Endodermal cell (in vitro differentiated cells): Measurements from ENCODE around the gene SMIM7. TPM values are rescaled to one million over a fixed set of nuclear protein-coding genes. Genes with fewer than 3 reads are reported as not detected.

Source experiments
- DNase-seq: peaks from one replicate; pipeline ENCODE4 v3.0.0-alpha.2; 2017
- H3K27ac ChIP-seq: 2 replicates; pipeline ENCODE4 v1.5.1; 2013; ENCODE audit warnings: mild to moderate bottlenecking, low read depth, low read length, moderate library complexity
- H3K27me3 ChIP-seq: 2 replicates; pipeline ENCODE4 v1.6.1; 2013; ENCODE audit warnings: mild to moderate bottlenecking, low read length, moderate library complexity; ENCODE audit not compliant: insufficient read depth, control insufficient read depth, poor library complexity, severe bottlenecking
- H3K36me3 ChIP-seq: 2 replicates; pipeline ENCODE4 v1.7.0; 2013; ENCODE audit warnings: mild to moderate bottlenecking, low read length, moderate library complexity; ENCODE audit not compliant: control insufficient read depth, insufficient read depth
- H3K4me1 ChIP-seq: one replicate; pipeline ENCODE4 v1.7.0; 2013; ENCODE audit warnings: low read length; ENCODE audit not compliant: control insufficient read depth, insufficient read depth
- H3K4me3 ChIP-seq: 2 replicates; pipeline ENCODE4 v1.5.1; 2013; ENCODE audit warnings: mild to moderate bottlenecking, low read length, moderate library complexity
- H3K9ac ChIP-seq: 2 replicates; pipeline ENCODE4 v1.6.1; 2013; ENCODE audit warnings: mild to moderate bottlenecking, low read length, moderate library complexity; ENCODE audit not compliant: poor library complexity, severe bottlenecking; ENCODE audit errors: extremely low read depth
- H3K9me3 ChIP-seq: 2 replicates; pipeline ENCODE4 v1.6.1; 2013; ENCODE audit warnings: mild to moderate bottlenecking, low read length, moderate library complexity; ENCODE audit not compliant: control insufficient read depth
- H3K27ac Mint-ChIP-seq: 2 replicates; pipeline ENCODE4 v1.8.0; 2020; ENCODE audit warnings: mixed read lengths
- H3K27me3 Mint-ChIP-seq: 2 replicates; pipeline ENCODE4 v1.8.0; 2021; ENCODE audit warnings: mild to moderate bottlenecking, mixed read lengths; ENCODE audit not compliant: insufficient read depth
- H3K36me3 Mint-ChIP-seq: 2 replicates; pipeline ENCODE4 v1.8.0; 2020; ENCODE audit warnings: low read depth, mixed read lengths
- H3K4me1 Mint-ChIP-seq: 2 replicates; pipeline ENCODE4 v1.8.0; 2020; ENCODE audit warnings: mixed read lengths
- H3K4me3 Mint-ChIP-seq: 2 replicates; pipeline ENCODE4 v1.8.0; 2020; ENCODE audit warnings: mild to moderate bottlenecking, moderate library complexity, mixed read lengths
- H3K9me3 Mint-ChIP-seq: 2 replicates; pipeline ENCODE4 v1.8.0; 2020; ENCODE audit warnings: mild to moderate bottlenecking, mixed read lengths
- WGBS, 2 experiments: methylation state at CpG; one replicate each; pipeline versions ENCODE4 v1.1.5 to v1.1.7; 2013; ENCODE audit warnings: missing lambda C conversion rate in 2 of 2, mixed read lengths in 1 of 2; ENCODE audit not compliant: insufficient coverage in 1 of 2, insufficient read length in 1 of 2; 5-methylcytosine and 5-hydroxymethylcytosine counted together
- total RNA-seq, 2 donors: library from RNA; stranded (reverse); fragmentation: NEBNext Ultra II Directional in 1 of 2; extraction: Animal tissue kit (Norgen Biotek cat#: 25700) in 1 of 2; gene quantifications; 2 replicates in 1 of 2; 3 replicates in 1 of 2; pipeline ENCODE4 v1.2.1, GENCODE V29; 2021
- TF ChIP-seq, protein P1 (sequence below): fragments of 200-600 bp; sonication (generic); conservative IDR thresholded peaks from 2 replicates; pipeline ENCODE4 v1.5.0; 2021; ENCODE audit warnings: antibody characterized with exemption, mild to moderate bottlenecking

SMIM7 gene
- total RNA-seq, 2 donors from 2014 or later = 57.6 to 91.4 TPM

DNA sequence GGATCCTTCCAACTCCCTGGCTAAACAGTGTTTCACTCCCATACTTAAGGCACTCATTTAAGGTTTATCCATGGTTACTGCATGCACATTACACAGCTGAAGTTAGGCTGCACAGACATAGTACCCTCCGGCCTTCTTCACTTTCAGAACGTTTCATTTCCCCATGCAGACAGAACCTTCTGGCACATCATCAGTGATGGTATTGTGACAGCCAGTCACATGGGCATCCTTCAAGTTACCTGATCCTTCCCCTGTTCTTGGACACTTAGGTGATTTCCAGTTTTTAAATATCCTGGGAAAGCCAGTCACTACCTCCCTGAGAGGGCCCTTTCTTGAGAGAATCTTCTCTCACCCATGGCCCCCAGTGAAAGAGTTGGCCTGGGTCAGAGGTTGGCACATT is 9.1 kb downstream of the SMIM7 start:
- Mint-ChIP-seq H3K27ac (no peak overlapping the region), H3K9me3 (no peaks in the 10 kb centered on the region), H3K4me1 (no peaks in the 10 kb centered on the region), H3K4me3 (no peak overlapping the region), H3K36me3 (peaks cover 83% of the 10 kb centered on the region), H3K27me3 (no peaks in the 10 kb centered on the region)
- Histone ChIP-seq H3K4me1 (no peaks in the 10 kb centered on the region), H3K36me3 (peaks cover 82% of the 10 kb centered on the region), H3K27ac (no peak overlapping the region), H3K9me3 (no peaks in the 10 kb centered on the region), H3K27me3 (no peaks in the 10 kb centered on the region), H3K9ac (no peak overlapping the region), H3K4me3 (no peak overlapping the region)
- WGBS, 2 experiments = 90 to 96% methylated on average over 2 of the region's 2 CpGs
- TF ChIP-seq, protein P1, sequence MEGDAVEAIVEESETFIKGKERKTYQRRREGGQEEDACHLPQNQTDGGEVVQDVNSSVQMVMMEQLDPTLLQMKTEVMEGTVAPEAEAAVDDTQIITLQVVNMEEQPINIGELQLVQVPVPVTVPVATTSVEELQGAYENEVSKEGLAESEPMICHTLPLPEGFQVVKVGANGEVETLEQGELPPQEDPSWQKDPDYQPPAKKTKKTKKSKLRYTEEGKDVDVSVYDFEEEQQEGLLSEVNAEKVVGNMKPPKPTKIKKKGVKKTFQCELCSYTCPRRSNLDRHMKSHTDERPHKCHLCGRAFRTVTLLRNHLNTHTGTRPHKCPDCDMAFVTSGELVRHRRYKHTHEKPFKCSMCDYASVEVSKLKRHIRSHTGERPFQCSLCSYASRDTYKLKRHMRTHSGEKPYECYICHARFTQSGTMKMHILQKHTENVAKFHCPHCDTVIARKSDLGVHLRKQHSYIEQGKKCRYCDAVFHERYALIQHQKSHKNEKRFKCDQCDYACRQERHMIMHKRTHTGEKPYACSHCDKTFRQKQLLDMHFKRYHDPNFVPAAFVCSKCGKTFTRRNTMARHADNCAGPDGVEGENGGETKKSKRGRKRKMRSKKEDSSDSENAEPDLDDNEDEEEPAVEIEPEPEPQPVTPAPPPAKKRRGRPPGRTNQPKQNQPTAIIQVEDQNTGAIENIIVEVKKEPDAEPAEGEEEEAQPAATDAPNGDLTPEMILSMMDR = no peak
- no peak for DNase-seq

DNA sequence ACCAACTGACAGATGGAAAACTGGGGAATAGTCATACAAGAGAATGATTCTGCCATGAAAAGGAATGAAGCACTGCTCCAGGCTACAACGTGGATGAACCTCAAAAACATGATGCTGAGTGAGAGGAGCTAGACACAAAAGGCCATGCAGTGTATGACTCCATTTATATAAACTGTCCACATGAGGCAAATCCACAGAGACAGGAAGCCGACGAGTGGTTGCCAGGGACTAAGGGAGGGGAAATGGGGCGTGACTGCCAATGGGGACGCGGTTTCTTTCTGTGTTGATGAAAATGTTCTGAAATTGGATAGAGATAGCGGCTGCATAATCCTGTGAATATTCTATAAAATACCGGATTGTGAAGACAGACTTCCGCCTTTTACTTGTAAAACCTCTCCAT is 10.2 kb downstream of the SMIM7 start:
- no peak overlapping the region for H3K9ac ChIP-seq
- H3K36me3 ChIP-seq = peaks cover 84% of the 10 kb centered on the region
- Mint-ChIP-seq H3K27ac (no peak overlapping the region), H3K27me3 (no peaks in the 10 kb centered on the region), H3K9me3 (no peaks in the 10 kb centered on the region), H3K4me3 (no peak overlapping the region), H3K4me1 (no peaks in the 10 kb centered on the region), H3K36me3 (peaks cover 83% of the 10 kb centered on the region)
- WGBS, 2 experiments = 95 to 98% methylated on average over 9 of the region's 9 CpGs
- no peak overlapping the region for H3K4me3 ChIP-seq
- TF ChIP-seq, protein P1 = no peak
- H3K27me3 ChIP-seq = no peaks in the 10 kb centered on the region
- H3K27ac ChIP-seq = no peak overlapping the region
- DNase-seq = no peak
- H3K4me1 ChIP-seq = no peaks in the 10 kb centered on the region
- no peaks in the 10 kb centered on the region for H3K9me3 ChIP-seq

DNA sequence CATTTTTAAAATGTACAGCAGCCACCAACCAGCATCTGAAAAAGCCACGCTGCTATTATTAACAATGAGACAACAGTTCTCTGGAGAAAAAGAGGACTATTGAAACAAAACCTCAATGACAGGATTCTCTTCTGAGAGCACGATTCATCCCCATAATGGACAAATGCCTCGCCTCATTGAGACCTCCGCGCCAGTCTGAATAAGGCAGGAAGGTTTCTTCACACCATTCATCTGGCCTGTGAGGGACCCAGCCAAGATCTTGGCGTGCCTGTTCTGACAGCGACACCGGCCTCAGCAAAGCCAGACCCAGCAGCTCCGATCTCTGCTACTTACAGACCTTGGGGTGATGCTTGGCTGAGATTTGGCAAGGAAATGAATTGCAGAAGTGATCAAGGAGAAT is 14.8 kb downstream of the SMIM7 start:
- H3K9me3 ChIP-seq = no peaks in the 10 kb centered on the region
- H3K9ac ChIP-seq = no peak overlapping the region
- H3K4me1 ChIP-seq = no peaks in the 10 kb centered on the region
- H3K4me3 ChIP-seq = no peak overlapping the region
- Mint-ChIP-seq H3K4me1 (no peaks in the 10 kb centered on the region), H3K36me3 (peaks cover 77% of the 10 kb centered on the region), H3K9me3 (no peaks in the 10 kb centered on the region), H3K4me3 (no peak overlapping the region), H3K27me3 (no peaks in the 10 kb centered on the region), H3K27ac (no peak overlapping the region)
- peaks cover 85% of the 10 kb centered on the region for H3K36me3 ChIP-seq
- 98 to 100% methylated on average over 8 to 9 of the region's 9 CpGs for WGBS, 2 experiments
- no peaks in the 10 kb centered on the region for H3K27me3 ChIP-seq
- no peak for DNase-seq
- no peak overlapping the region for H3K27ac ChIP-seq
- TF ChIP-seq, protein P1 = no peak
